CD4-positive, alpha-beta T cell treated with Interleukin-4 for 1 hour (primary cell): ENCODE measurements around the gene TSPAN11.
"Not testable (repeated sequence)": the region's sequence is repeated elsewhere in the genome, so short reads cannot be mapped to it uniquely, and the experiment has no call there.

Source experiments
- DNase-seq, 2 donors: peaks; one replicate each; pipeline ENCODE4 v3.0.0-alpha.2; 2020 to 2022

Gene TSPAN11

GRCh38 chr12:30926243-30927221, at the start of gene TSPAN11:
TSPAN11 (plus strand) TSS chr12:30926748; CDS start chr12:30953992, 27,244 bp downstream.
- DNase-seq, result no peak

- DNase-seq, result no peak
Measured at GRCh38 chr12:30877105-30877875, 49.3 kb upstream of the TSPAN11 start.

GRCh38 chr12:30878024-30878423, 48.5 kb upstream of the TSPAN11 start:
- DNase-seq, result no peak

- DNase-seq, result no peak
Measured at GRCh38 chr12:30880061-30880460, 46.5 kb upstream of the TSPAN11 start.

- DNase-seq, result no peak
Measured at GRCh38 chr12:30880813-30881212, 45.7 kb upstream of the TSPAN11 start.

GRCh38 chr12:30882706-30883105, 43.8 kb upstream of the TSPAN11 start:
- no peak for DNase-seq

- no peak for DNase-seq
Measured at GRCh38 chr12:30884799-30885198, 41.7 kb upstream of the TSPAN11 start.

- DNase-seq, result no peak
Measured at GRCh38 chr12:30885321-30885720, 41.2 kb upstream of the TSPAN11 start.

GRCh38 chr12:30887226-30887625, 39.3 kb upstream of the TSPAN11 start:
- no peak for DNase-seq

- DNase-seq, result no peak
Measured at GRCh38 chr12:30888241-30888640, 38.3 kb upstream of the TSPAN11 start.

- not testable (repeated sequence) for DNase-seq
Measured at GRCh38 chr12:30894531-30894930, 32.0 kb upstream of the TSPAN11 start.

GRCh38 chr12:30896461-30896860, 30.1 kb upstream of the TSPAN11 start:
- DNase-seq, result no peak

GRCh38 chr12:30898846-30899245, 27.7 kb upstream of the TSPAN11 start:
- DNase-seq, result no peak

GRCh38 chr12:30900351-30900750, 26.2 kb upstream of the TSPAN11 start:
- no peak for DNase-seq

- DNase-seq, result no peak
Measured at GRCh38 chr12:30902001-30902400, 24.5 kb upstream of the TSPAN11 start.

- no peak for DNase-seq
Measured at GRCh38 chr12:30902596-30902995, 24.0 kb upstream of the TSPAN11 start.

- no peak for DNase-seq
Measured at GRCh38 chr12:30905463-30906009, 21.0 kb upstream of the TSPAN11 start.

- DNase-seq, result no peak
Measured at GRCh38 chr12:30908076-30908721, 18.3 kb upstream of the TSPAN11 start.

GRCh38 chr12:30908722-30909348, 17.7 kb upstream of the TSPAN11 start:
- DNase-seq, result no peak

GRCh38 chr12:30909349-30910037, 17.1 kb upstream of the TSPAN11 start:
- DNase-seq, result no peak

GRCh38 chr12:30910038-30910350, 16.6 kb upstream of the TSPAN11 start:
- DNase-seq, result no peak

- no peak for DNase-seq
Measured at GRCh38 chr12:30911207-30911606, 15.3 kb upstream of the TSPAN11 start.
